Effector memory CD4-positive, alpha-beta T cell (primary cell): ENCODE measurements around the gene SMC4.
"Not testable (repeated sequence)": the region's sequence is repeated elsewhere in the genome, so short reads cannot be mapped to it uniquely, and the experiment has no call there.

ENCODE experiments used
- DNase-seq, 3 donors: peaks; one replicate each; pipeline ENCODE4 v3.0.0-alpha.2; 2020
- H3K27ac ChIP-seq: 2 replicates; pipeline ENCODE4 v1.7.0; 2013; ENCODE audit warnings: mild to moderate bottlenecking, low read length, moderate library complexity; ENCODE audit not compliant: insufficient read depth, poor library complexity, severe bottlenecking
- H3K27me3 ChIP-seq: replicated peaks from 2 replicates; pipeline ENCODE4 v1.7.0; 2013; ENCODE audit warnings: mild to moderate bottlenecking, low read length; ENCODE audit not compliant: insufficient read depth, control insufficient read depth, poor library complexity, severe bottlenecking
- H3K36me3 ChIP-seq: 2 replicates; pipeline ENCODE4 v1.7.0; 2013; ENCODE audit warnings: mild to moderate bottlenecking, low read length, moderate library complexity; ENCODE audit not compliant: control insufficient read depth, insufficient read depth
- H3K4me1 ChIP-seq: 2 replicates; pipeline ENCODE4 v1.7.0; 2013; ENCODE audit warnings: low read length, mild to moderate bottlenecking; ENCODE audit not compliant: control insufficient read depth, insufficient read depth, poor library complexity, severe bottlenecking
- H3K4me3 ChIP-seq: 2 replicates; pipeline ENCODE4 v1.7.0; 2013; ENCODE audit warnings: low read length, low read depth, mild to moderate bottlenecking; ENCODE audit not compliant: insufficient read depth, poor library complexity, severe bottlenecking
- H3K9me3 ChIP-seq: 2 replicates; pipeline ENCODE4 v1.7.0; 2013; ENCODE audit warnings: mild to moderate bottlenecking, low read length, moderate library complexity; ENCODE audit not compliant: control insufficient read depth
- total RNA-seq, 3 donors: gene quantifications; one replicate each; lab custom pipeline; 2026; lab: John Stamatoyannopoulos, UW

SMC4 gene
- total RNA-seq, result 110 to 115 (median 111) reads per million in 3 donors

DNA sequence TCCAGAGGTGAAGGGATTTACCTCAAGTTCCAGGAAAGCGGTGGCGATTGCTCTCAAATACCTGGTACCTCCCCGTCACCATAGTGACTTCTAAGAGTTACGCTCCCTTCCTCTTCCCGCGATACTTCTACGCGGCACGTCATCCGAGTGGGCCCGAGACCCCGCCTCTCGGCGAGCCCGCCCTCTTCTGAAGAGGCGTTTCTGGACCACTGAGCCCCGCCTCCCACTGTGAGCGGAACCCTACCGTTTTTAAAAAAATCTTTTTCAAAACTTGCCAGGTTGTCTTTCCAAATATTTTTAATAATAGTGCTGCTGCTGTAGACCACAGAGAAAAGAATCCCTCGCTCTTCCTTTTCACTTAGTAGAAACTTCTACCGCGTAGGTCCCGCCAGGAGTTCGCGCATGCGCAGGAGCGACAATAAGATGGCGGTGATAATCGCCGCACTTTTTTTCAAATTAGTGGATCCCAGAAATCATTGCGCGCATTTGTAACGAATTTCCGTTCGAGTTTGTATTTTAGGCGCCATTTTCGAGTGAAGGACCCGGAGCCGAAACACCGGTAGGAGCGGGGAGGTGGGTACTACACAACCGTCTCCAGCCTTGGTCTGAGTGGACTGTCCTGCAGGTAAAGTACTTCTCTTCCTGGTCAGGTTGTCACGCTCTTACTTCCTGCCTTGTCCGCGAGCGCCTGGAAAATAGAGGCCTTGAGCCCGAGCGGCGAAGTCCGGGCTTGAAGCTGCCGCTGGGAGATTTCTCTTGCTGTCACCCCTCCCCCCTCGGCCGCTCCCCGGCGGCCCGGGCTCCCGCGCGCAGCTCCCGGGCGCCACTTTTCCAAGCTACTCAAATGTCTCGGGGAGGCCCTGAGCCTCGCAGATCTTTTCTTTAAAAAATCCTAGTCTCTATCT is at the start of gene SMC4, which contains the start of gene IFT80:
Gene SMC4 (plus strand): TSS at position 526 of the 905 bp plus-strand sequence. CDS start 1,177 bp downstream, outside the sequence.
Gene IFT80 (minus strand): TSS at position 101 of the 905 bp plus-strand sequence. CDS start 14,625 bp downstream, outside the sequence.
- Histone ChIP-seq H3K4me1 (peaks cover 12% of the 10 kb centered on the region), H3K27ac (peak within 1 kb of the TSS; percentile 91), H3K27me3 (peaks cover 4% of the 10 kb centered on the region), H3K36me3 (no peaks in the 10 kb centered on the region), H3K9me3 (no peaks in the 10 kb centered on the region), H3K4me3 (peak within 1 kb of the TSS; percentile 93)
- peak; percentile 92 to 95 (median 93) for DNase-seq

DNA sequence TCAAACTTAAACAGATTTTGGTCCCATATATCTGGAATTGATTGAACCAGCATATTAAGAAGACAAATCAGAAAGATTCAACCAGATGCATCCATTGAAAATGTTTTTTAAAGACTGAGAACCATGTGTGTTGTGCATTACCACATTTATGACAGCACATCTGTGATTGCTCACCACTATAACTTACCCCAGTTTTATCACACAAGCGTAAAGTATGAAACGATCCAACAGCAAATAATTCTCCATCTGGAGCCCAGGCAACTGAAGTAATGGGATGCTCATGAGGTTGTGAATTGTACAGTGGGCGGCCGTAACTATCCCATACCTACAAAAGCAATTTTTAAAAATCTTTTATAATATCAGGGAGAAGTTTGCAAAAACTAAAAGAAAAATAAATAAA is 43.6 kb upstream of the SMC4 start:
- Histone ChIP-seq H3K27me3 (no peaks in the 10 kb centered on the region), H3K9me3 (no peaks in the 10 kb centered on the region), H3K36me3 (no peaks in the 10 kb centered on the region), H3K27ac (no peak overlapping the region), H3K4me1 (no peaks in the 10 kb centered on the region), H3K4me3 (no peak overlapping the region)
- no peak for DNase-seq

DNA sequence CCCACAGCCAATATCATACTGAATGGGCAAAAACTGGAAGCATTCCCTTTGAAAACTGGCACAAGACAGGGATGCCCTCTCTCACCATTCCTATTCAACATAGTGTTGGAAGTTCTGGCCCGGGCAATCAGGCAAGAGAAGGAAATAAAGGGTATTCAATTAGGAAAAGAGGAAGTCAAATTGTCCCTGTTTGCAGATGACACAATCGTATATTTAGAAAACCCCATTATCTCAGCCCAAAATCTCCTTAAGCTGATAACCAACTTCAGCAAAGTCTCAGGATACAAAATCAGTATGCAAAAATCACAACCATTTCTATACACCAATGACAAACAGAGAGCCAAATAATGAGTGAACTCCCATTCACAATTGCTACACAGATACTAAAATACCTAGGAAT is 36.6 kb upstream of the SMC4 start:
- not testable (repeated sequence) for H3K36me3 ChIP-seq, DNase-seq, H3K9me3 ChIP-seq

DNA sequence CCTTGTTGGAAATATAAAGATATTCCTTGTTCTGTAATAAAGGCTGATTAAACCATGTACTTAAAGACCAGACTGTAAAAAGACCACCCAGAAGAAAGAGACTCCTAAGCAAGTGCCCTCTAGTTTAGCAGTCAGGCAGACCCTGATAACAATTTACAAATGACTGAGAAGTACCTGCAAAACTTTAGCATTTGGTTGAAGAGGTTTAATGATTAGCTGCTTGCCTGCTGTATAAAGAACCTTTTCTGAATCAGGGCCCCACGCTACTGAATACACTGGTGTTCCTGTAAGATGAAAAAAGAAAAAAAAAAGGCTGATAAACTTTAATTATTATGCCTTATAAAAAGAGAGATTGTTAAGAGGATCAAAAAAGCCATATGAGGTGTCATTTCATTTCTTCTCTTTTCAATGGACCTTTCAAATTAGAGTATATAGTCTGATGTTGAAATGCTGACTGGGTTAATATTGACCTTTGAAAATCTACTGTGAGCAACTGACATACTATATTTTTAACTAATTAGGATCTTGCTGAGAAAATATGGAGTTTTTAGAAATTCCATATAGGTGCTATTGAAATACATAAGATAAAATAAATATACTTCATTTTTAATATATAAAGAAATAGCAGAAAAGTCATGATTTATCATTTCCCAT is 33.5 kb upstream of the SMC4 start:
- Histone ChIP-seq H3K4me1 (peaks cover 5% of the 10 kb centered on the region), H3K9me3 (no peaks in the 10 kb centered on the region), H3K27me3 (no peaks in the 10 kb centered on the region), H3K36me3 (no peaks in the 10 kb centered on the region), H3K4me3 (no peak overlapping the region), H3K27ac (no peak overlapping the region)
- no peak for DNase-seq

More for the DNA sequence above, 36.6 kb upstream of the SMC4 start:
- H3K4me3 ChIP-seq, H3K27me3 ChIP-seq, H3K27ac ChIP-seq, H3K4me1 ChIP-seq: not testable (repeated sequence)

DNA sequence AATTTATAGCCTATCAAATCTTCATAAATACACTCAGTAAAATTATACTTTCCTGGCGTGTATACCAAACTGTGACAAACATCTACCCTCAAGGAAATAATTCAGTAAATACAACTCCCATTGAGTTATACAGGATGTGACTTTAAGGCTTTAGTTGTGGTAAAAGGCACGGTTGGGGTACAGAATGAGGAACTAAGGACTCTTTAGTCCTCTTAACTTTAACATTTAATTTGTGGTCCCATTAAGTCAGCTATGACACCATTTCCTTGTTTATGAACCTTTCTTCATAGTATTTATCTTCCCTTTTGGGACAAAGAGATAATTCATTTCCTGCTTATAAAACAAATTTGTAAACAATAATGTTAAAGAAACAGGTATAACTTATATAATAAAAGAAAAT is 30.6 kb upstream of the SMC4 start:
- H3K9me3 ChIP-seq, result no peaks in the 10 kb centered on the region
- DNase-seq, result no peak
- H3K27ac ChIP-seq, result no peak overlapping the region
- H3K36me3 ChIP-seq, result no peaks in the 10 kb centered on the region
- peaks cover 5% of the 10 kb centered on the region for H3K4me1 ChIP-seq
- H3K4me3 ChIP-seq, result no peak overlapping the region
- H3K27me3 ChIP-seq, result no peaks in the 10 kb centered on the region

DNA sequence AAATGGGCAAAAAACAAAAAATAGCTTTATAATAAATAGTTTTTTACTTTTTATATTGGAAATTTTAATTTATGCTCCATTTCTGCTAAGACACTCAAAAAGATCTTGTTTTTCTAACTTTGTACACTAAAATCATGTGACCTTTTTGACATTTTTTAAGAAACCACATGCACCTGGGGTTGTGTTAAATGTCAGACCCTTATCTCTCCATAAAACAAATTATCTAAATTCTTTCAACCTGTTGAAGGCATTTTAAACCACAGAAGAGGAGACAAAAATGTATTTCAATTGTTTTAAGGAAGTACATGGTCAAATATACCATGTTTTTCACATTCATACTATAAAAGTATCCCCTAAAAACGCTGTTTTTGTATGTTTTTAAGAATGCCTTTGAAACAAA is 29.7 kb upstream of the SMC4 start:
- Histone ChIP-seq H3K36me3 (peaks cover 5% of the 10 kb centered on the region), H3K4me1 (peaks cover 5% of the 10 kb centered on the region)
- DNase-seq, result no peak

DNA sequence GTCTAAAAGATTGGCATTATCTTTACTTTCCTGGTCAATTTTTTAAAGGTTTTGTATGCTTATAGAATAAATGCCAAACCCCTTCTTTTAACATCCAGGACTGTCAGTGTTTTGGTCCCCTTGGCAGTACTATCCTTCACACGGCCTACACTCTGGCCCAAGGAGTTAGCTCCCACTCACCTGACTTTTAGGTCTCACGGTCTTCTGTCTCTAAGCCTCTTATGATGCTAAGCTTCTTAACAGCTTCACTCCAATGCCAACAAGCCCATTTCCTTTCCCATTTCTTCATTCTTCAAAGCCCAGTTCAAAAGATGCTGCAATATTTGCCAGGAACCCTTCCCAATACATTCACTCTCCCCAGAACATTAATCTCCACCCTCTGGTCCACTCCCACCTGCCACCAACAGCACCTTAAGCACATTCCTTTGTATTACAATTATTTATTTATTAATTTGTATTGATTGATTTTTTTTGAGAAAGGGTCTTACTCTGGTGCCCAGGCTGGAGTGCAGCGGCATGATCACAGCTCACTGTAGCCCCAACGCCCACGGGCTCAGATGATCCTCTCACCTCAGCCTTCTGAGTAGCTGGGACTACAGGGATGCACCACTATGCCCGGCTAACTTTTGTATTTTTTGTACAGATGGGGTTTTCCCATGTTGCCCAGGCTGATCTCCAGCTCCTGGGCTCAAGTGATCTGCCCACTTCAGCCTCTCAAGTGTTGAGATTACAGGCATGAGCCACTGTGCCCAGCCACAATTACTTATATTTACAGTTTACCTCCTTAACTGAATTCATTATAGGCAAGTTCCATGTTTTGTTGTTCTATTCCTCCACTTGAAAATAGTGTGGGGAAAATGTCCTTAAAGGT is 28.2 kb upstream of the SMC4 start:
- peaks cover 5% of the 10 kb centered on the region for H3K4me1 ChIP-seq
- H3K4me3 ChIP-seq, result no peak overlapping the region
- no peak overlapping the region for H3K27ac ChIP-seq
- peaks cover 5% of the 10 kb centered on the region for H3K36me3 ChIP-seq
- H3K9me3 ChIP-seq, result no peaks in the 10 kb centered on the region
- H3K27me3 ChIP-seq, result no peaks in the 10 kb centered on the region
- DNase-seq, result no peak

More for the DNA sequence above, 29.7 kb upstream of the SMC4 start:
- no peak overlapping the region for H3K4me3 ChIP-seq
- no peaks in the 10 kb centered on the region for H3K9me3 ChIP-seq
- no peak overlapping the region for H3K27ac ChIP-seq
- no peaks in the 10 kb centered on the region for H3K27me3 ChIP-seq

DNA sequence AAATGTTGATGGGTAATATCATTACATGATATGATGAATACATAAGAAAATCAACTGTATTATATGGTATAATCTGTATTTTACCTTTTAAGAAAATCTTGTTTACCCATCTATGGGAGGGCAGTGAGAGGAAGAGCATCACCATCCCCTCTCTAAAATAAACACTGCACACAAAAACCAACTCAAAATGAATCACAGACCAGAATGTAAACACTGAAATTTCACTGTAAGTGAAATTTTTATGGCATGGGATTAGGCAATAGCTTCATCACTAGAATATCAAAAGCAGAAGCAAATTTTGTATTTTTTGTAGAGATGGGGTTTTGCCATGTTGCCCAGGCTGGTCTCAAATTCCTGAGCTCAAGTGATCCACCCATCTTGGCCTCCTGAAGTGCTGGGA is 26.7 kb upstream of the SMC4 start:
- Histone ChIP-seq H3K27me3 (no peaks in the 10 kb centered on the region), H3K36me3 (peaks cover 5% of the 10 kb centered on the region), H3K9me3 (no peaks in the 10 kb centered on the region), H3K4me3 (no peak overlapping the region), H3K4me1 (peaks cover 5% of the 10 kb centered on the region), H3K27ac (no peak overlapping the region)
- no peak for DNase-seq

DNA sequence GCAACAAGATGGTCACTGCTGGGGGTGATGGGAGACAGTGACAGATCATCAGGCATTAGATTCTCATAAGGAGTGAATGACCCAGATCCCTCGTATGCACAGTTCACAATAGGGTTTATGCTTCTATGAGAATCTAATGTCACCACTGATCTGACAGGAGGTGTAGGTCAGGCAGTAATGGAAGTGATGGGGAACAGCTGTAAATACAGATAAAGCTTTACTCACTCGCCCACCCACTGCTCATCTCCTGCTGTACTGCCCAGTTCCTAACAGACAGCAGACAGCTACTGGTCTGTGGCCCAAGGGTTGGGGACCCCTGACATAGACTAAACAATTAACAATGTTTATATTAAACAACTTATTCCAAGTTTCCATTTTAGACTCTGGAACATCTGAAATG is 25.8 kb upstream of the SMC4 start:
- DNase-seq, result no peak

More for the DNA sequence above, 25.8 kb upstream of the SMC4 start:
- H3K36me3 ChIP-seq, result peaks cover 5% of the 10 kb centered on the region
- no peaks in the 10 kb centered on the region for H3K27me3 ChIP-seq
- peaks cover 5% of the 10 kb centered on the region for H3K4me1 ChIP-seq
- H3K4me3 ChIP-seq, result no peak overlapping the region
- H3K27ac ChIP-seq, result no peak overlapping the region
- H3K9me3 ChIP-seq, result no peaks in the 10 kb centered on the region
